ENCODE measurements around the gene PAGE2. TPM values are rescaled to one million over a fixed set of nuclear protein-coding genes. Genes with fewer than 3 reads are reported as not detected.

PAGE2 gene
- total RNA-seq, 1 donor from 2014 or later: not detected

GRCh38 chrX:55120761-55121358 is 32.0 kb downstream of the PAGE2 start:
- Histone ChIP-seq H3K9me3 (no peaks in the 10 kb centered on the region), H3K36me3 (no peaks in the 10 kb centered on the region), H3K4me3 (no peak overlapping the region), H3K27me3 (no peaks in the 10 kb centered on the region), H3K27ac (no peak overlapping the region), H3K4me1 (no peaks in the 10 kb centered on the region)
- TF ChIP-seq POLR2AphosphoS5 (IDR thresholded peaks at IDR 0.05; ENCODE audit: insufficient read depth in 1 of 2, low read depth in 1 of 2): no peak
- no peak for TF ChIP-seq CTCF (IDR thresholded peaks at IDR 0.05)
- TF ChIP-seq POLR2A (IDR thresholded peaks at IDR 0.05): no peak
- DNase-seq (ENCODE audit: extremely low spot score in 2 of 2): no peak
- intact Hi-C loops (cut with DNase I): no loop called here

- H3K36me3 ChIP-seq: no peaks in the 10 kb centered on the region
- no peaks in the 10 kb centered on the region for H3K9me3 ChIP-seq
- no peak overlapping the region for H3K27ac ChIP-seq
- no peak for DNase-seq (ENCODE audit: extremely low spot score in 2 of 2)
- no peaks in the 10 kb centered on the region for H3K27me3 ChIP-seq
- intact Hi-C loops (cut with DNase I): no loop called here
- H3K4me1 ChIP-seq: no peaks in the 10 kb centered on the region
- no peak overlapping the region for H3K4me3 ChIP-seq
- no peak for TF ChIP-seq POLR2AphosphoS5 (IDR thresholded peaks at IDR 0.05; ENCODE audit: insufficient read depth in 1 of 2, low read depth in 1 of 2)
- no peak for TF ChIP-seq POLR2A (IDR thresholded peaks at IDR 0.05)
- no peak for TF ChIP-seq CTCF (IDR thresholded peaks at IDR 0.05)
These were observed 35.1 kb downstream of the PAGE2 start for GRCh38 chrX:55123900-55124299.

GRCh38 chrX:55127692-55128091 is 38.9 kb downstream of the PAGE2 start:
- Histone ChIP-seq H3K4me1 (no peaks in the 10 kb centered on the region), H3K27me3 (no peaks in the 10 kb centered on the region), H3K27ac (no peak overlapping the region), H3K4me3 (no peak overlapping the region), H3K9me3 (no peaks in the 10 kb centered on the region), H3K36me3 (no peaks in the 10 kb centered on the region)
- intact Hi-C loops (cut with DNase I): no loop called here
- TF ChIP-seq POLR2AphosphoS5 (IDR thresholded peaks at IDR 0.05; ENCODE audit: insufficient read depth in 1 of 2, low read depth in 1 of 2): no peak
- no peak for TF ChIP-seq CTCF (IDR thresholded peaks at IDR 0.05)
- no peak for TF ChIP-seq POLR2A (IDR thresholded peaks at IDR 0.05)
- DNase-seq (ENCODE audit: extremely low spot score in 2 of 2): no peak

GRCh38 chrX:55129361-55129760 is 40.5 kb downstream of the PAGE2 start:
- Histone ChIP-seq H3K27me3 (no peaks in the 10 kb centered on the region), H3K36me3 (no peaks in the 10 kb centered on the region), H3K9me3 (no peaks in the 10 kb centered on the region), H3K27ac (no peak overlapping the region), H3K4me3 (no peak overlapping the region), H3K4me1 (no peaks in the 10 kb centered on the region)
- no peak for DNase-seq (ENCODE audit: extremely low spot score in 2 of 2)
- no peak for TF ChIP-seq CTCF (IDR thresholded peaks at IDR 0.05)
- no peak for TF ChIP-seq POLR2A (IDR thresholded peaks at IDR 0.05)
- TF ChIP-seq POLR2AphosphoS5 (IDR thresholded peaks at IDR 0.05; ENCODE audit: insufficient read depth in 1 of 2, low read depth in 1 of 2): no peak
- intact Hi-C loops (cut with DNase I): no loop called here

GRCh38 chrX:55130481-55130880 is 41.7 kb downstream of the PAGE2 start:
- DNase-seq (ENCODE audit: extremely low spot score in 2 of 2): no peak
- Histone ChIP-seq H3K4me3 (no peak overlapping the region), H3K4me1 (no peaks in the 10 kb centered on the region), H3K27ac (no peak overlapping the region), H3K36me3 (no peaks in the 10 kb centered on the region), H3K9me3 (no peaks in the 10 kb centered on the region), H3K27me3 (no peaks in the 10 kb centered on the region)
- TF ChIP-seq POLR2AphosphoS5 (IDR thresholded peaks at IDR 0.05; ENCODE audit: insufficient read depth in 1 of 2, low read depth in 1 of 2) (no peak), POLR2A (IDR thresholded peaks at IDR 0.05) (no peak)
- intact Hi-C loops (cut with DNase I): no loop called here

Data from vagina (tissue), 2 donors.